GM10248 (cell line): ENCODE measurements around the gene ARHGAP33.

Experiments used
- CTCF ChIA-PET: fragments of 300-600 bp; sonication (Branson Sonifier 250); formaldehyde crosslinking; extraction: SDS; loops from one replicate; lab custom pipeline; 2021; ENCODE audit warnings: antibody characterized with exemption; lab: Yijun Ruan, JAX
- POLR2A ChIA-PET: fragments of 350-650 bp; sonication (Branson Sonifier 250); formaldehyde crosslinking; extraction: SDS; loops from one replicate; lab custom pipeline; 2020; ENCODE audit warnings: antibody characterized with exemption; lab: Yijun Ruan, JAX
- DNase-seq: peaks from one replicate; pipeline ENCODE4 v3.0.0; 2012; ENCODE audit errors: extremely low spot score
- TF ChIP-seq, protein P1 (sequence below): IDR thresholded peaks from 2 replicates; pipeline ENCODE4 v1.5.1; 2012; ENCODE audit warnings: mild to moderate bottlenecking, low read depth; ENCODE audit errors: extremely low read depth, missing control alignments, control extremely low read depth

ARHGAP33 gene

DNA sequence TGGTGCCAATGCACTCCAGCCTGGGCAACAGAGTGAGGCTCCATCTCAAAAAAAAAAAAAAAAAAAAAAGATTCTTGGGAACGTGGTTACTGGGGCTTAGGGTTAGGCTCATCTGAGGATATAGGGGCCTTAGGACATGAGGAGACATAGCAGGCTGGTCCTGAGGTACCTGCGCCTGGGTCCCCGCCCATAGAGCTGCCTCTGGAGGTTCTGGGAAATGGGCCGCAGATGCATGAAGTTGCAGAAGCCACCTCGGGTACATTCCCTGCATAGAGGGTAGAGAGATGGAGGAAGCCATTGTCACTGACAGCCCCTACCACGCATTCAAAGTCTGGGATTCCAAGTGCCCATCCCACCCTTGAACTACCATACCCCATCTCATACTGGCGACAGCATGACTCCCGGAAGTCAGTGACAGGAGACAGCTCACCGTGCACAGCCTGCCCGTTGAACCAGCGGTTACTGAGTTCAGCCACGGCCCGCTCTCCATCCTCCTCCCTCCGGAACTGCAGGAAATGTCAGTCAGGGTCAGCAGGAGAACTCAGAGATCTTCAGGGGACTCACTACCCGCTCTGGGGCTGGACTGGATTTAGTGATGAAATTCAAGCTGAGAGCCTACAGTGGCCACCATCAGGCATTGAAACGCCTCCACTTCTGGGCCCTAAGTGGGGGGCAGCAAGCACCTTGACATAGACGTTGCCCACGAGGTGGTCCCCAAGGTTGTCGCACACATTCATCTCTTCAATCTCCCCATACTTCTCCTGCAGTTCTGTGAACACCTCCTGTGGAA, 31.5 kb upstream of the ARHGAP33 start:
- ChIA-PET POLR2A (interaction anchor here (0.6 to 1.0 kb wide), 4 partner anchors 21 to 48 kb away, joined by 3 to 15 read pairs (median 8); no protein-coding TSS in a partner anchor), CTCF (interaction anchor here (1.0 to 2.1 kb wide), 7 partner anchors 12 to 188 kb away, joined by 3 to 8 read pairs (median 4); no protein-coding TSS in a partner anchor)
- no peak for DNase-seq
- TF ChIP-seq, protein P1, sequence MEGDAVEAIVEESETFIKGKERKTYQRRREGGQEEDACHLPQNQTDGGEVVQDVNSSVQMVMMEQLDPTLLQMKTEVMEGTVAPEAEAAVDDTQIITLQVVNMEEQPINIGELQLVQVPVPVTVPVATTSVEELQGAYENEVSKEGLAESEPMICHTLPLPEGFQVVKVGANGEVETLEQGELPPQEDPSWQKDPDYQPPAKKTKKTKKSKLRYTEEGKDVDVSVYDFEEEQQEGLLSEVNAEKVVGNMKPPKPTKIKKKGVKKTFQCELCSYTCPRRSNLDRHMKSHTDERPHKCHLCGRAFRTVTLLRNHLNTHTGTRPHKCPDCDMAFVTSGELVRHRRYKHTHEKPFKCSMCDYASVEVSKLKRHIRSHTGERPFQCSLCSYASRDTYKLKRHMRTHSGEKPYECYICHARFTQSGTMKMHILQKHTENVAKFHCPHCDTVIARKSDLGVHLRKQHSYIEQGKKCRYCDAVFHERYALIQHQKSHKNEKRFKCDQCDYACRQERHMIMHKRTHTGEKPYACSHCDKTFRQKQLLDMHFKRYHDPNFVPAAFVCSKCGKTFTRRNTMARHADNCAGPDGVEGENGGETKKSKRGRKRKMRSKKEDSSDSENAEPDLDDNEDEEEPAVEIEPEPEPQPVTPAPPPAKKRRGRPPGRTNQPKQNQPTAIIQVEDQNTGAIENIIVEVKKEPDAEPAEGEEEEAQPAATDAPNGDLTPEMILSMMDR, result no peak

DNA sequence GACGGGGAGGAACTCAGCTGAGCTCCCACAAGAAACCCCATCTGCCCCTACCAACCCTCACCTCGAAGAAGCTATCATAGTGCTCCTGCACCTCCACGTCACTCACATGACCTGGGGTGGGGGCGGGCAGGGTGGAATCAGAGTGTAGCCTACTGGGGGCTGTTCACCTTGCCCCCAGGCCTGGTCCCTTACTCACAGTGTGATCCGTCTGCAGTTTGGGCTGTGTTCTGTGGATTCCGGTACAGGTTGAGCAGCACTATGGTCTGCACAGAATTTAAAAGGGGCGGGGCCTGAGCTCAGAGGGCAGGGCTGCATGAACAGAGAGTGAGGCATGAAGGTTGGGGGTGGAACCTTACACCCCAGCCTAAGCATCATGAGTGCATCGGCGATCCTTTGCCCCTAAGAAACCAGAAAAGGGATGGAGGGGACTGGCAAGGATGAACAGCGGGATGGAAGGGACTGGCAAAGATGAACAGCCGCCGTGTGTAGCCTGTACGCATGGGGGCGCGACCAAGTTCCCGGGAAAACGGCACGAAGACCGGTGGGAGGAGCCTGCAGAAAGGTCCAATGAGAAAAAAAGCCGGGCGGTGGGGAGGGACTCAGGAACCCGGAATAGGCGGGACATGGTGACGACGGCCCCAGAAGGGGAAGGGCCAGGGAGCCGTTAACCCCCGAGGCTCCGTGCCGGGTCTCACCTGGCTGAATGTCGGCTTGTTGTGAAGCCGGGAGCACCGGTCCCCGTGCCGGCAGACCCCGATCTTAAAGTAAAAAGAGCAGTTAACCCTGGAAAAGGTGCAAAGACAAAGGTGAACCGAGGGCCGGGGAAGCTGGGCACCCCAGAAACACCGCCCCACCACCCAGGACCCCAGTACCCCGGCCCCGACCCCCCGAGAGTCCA, 30.7 kb upstream of the ARHGAP33 start:
- TF ChIP-seq, protein P1, result peak; percentile 18

DNA sequence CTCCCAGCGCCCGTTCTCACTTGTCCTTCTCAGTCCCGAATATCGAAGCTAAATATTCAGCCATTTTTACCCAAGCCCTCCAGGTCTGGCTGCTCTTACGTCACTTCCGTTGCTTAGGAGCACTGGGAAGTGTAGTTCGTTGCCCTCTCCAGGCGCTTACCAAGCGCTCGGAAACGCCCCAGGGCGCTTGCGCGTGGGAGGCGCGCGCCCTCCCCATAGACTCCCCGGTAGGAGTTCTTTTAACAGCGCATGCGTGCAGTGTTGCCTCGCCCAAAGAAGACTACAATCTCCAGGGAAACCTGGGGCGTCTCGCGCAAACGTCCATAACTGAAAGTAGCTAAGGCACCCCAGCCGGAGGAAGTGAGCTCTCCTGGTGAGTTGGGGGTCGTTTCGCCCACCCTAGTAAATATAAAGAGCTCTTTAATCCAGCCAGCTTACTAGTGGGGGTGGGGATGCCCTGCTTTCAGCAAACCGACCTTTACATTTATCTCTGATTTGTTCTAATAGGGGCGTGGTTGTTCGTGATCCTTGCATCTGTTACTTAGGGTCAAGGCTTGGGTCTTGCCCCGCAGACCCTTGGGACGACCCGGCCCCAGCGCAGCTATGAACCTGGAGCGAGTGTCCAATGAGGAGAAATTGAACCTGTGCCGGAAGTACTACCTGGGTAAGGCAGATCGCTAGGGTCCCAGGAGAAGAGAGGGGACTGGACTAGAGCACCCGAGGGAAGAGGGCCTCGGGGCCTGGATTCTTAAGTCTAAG, 29.9 kb upstream of the ARHGAP33 start, which contains the start of the genes PSENEN and U2AF1L4:
PSENEN (plus strand) TSS at position 324 of the 759 bp plus-strand sequence; CDS start at position 604, 280 bp downstream.
U2AF1L4 (minus strand) TSS at position 91 of the 759 bp plus-strand sequence; CDS start at position 64, 27 bp downstream.
- TF ChIP-seq, protein P1, result no peak
- POLR2A ChIA-PET, result interaction anchor here (0.6 to 0.7 kb wide), 2 partner anchors 540 to 621 kb away, joined by 5 to 6 read pairs; no protein-coding TSS in a partner anchor
- CTCF ChIA-PET, result interaction anchor here (0.8 to 2.1 kb wide), 9 partner anchors 8 to 187 kb away, joined by 3 to 8 read pairs (median 4); no protein-coding TSS in a partner anchor

More for the DNA sequence above, 30.7 kb upstream of the ARHGAP33 start:
- POLR2A ChIA-PET, result interaction anchor here (0.6 to 1.0 kb wide), 4 partner anchors 14 to 620 kb away, joined by 3 to 15 read pairs (median 4); no protein-coding TSS in a partner anchor
- peak; percentile 83 for DNase-seq
- CTCF ChIA-PET, result interaction anchor here (1.0 to 2.1 kb wide), 10 partner anchors 7 to 187 kb away, joined by 3 to 8 read pairs (median 4); no protein-coding TSS in a partner anchor

DNA sequence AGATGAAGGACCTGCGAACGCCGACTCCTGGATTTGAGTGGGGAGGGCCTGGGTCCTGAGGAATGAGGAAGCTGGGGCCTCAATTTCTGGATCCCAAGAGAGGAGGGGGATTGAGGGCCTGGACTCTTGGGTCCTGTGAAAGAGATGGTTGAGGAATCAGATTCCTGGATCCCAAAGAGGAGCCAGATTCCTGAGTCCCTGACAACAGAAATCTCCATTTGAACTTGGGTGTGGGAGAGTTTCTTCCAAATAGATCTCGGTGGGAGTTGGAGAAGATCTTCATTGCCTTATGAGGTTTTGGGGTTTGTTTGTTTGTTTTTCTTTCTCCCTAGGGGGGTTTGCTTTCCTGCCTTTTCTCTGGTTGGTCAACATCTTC, 29.3 kb upstream of the ARHGAP33 start:
- no peak for DNase-seq
- ChIA-PET CTCF (interaction anchor here (0.8 to 2.6 kb wide), 5 partner anchors 9 to 185 kb away, joined by 3 to 8 read pairs (median 4); partner anchors contain the start of gene ARHGAP33), POLR2A (interaction anchor here (0.6 kb wide), 1 partner anchor 541 kb away, joined by 5 read pairs; no protein-coding TSS in a partner anchor)
- TF ChIP-seq, protein P1, result no peak

More for the DNA sequence above, 29.9 kb upstream of the ARHGAP33 start, which contains the start of the genes PSENEN and U2AF1L4:
- peak; percentile 91 for DNase-seq

DNA sequence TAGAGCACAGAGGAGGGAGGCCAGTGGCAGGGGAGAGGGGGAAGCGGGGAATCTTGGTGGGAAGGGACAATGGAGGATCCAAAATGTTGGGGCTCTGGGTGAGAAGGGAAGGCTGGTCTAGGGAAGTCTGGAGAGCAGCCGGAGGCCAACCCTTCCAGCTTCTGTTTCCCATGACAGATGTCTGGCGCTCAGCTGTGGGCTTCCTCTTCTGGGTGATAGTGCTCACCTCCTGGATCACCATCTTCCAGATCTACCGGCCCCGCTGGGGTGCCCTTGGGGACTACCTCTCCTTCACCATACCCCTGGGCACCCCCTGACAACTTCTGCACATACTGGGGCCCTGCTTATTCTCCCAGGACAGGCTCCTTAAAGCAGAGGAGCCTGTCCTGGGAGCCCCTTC, 28.8 kb upstream of the ARHGAP33 start:
- TF ChIP-seq, protein P1, result no peak
- POLR2A ChIA-PET, result interaction anchor here (0.7 kb wide), 1 partner anchor 605 kb away, joined by 3 read pairs; no protein-coding TSS in a partner anchor
- CTCF ChIA-PET, result interaction anchor here (2.6 kb wide), 1 partner anchor 28 kb away, joined by 6 read pairs; the partner anchor contains the start of gene ARHGAP33
- DNase-seq, result no peak
